SK-N-SH treated with all-trans-retinoic acid at 6 μM for 48 hours (cell line): ENCODE data around the gene SERHL2.
"Not testable (repeated sequence)": the region's sequence is repeated elsewhere in the genome, so short reads cannot be mapped to it uniquely, and the experiment has no call there.

Experiments
- BACH2 ChIP-seq: fragments of 250-450 bp; sonication (Bioruptor Pico); IDR thresholded peaks from 2 replicates; pipeline ENCODE4 v1.9.0; 2021; ENCODE audit warnings: mild to moderate bottlenecking, borderline replicate concordance
- CREB5 ChIP-seq: fragments of 250-450 bp; sonication (Bioruptor Pico); IDR thresholded peaks from 2 replicates; pipeline ENCODE4 v1.5.1; 2020; ENCODE audit warnings: low read depth, mild to moderate bottlenecking, moderate library complexity
- PATZ1 ChIP-seq: fragments of 250-450 bp; sonication (Bioruptor Pico); IDR thresholded peaks from 2 replicates; pipeline ENCODE4 v1.8.0; 2020; ENCODE audit warnings: mild to moderate bottlenecking, moderate library complexity, borderline replicate concordance
- PPARA ChIP-seq: fragments of 250-450 bp; sonication (Bioruptor Pico); IDR thresholded peaks from 2 replicates; pipeline ENCODE4 v1.5.0; 2020; ENCODE audit warnings: mild to moderate bottlenecking, borderline replicate concordance
- TOX ChIP-seq: fragments of 250-450 bp; sonication (Bioruptor Pico); IDR thresholded peaks from 2 replicates; pipeline ENCODE4 v1.8.0; 2021; ENCODE audit warnings: mild to moderate bottlenecking, moderate library complexity, borderline replicate concordance
- TSHZ2 ChIP-seq: fragments of 250-450 bp; sonication (Bioruptor Pico); IDR thresholded peaks from 2 replicates; pipeline ENCODE4 v1.5.0; 2020; ENCODE audit warnings: mild to moderate bottlenecking, moderate library complexity
- ZFP3 ChIP-seq: fragments of 250-450 bp; sonication (Bioruptor Pico); IDR thresholded peaks from 2 replicates; pipeline ENCODE4 v1.5.0; 2020; ENCODE audit warnings: mild to moderate bottlenecking, moderate library complexity
- ZFP30 ChIP-seq: fragments of 450-650 bp; formaldehyde crosslinking; IDR thresholded peaks from 2 replicates; pipeline ENCODE4 v1.5.0; 2022; ENCODE audit warnings: mild to moderate bottlenecking, moderate library complexity

GRCh38 chr22:42552294-42552647 lies 1.5 kb upstream of the SERHL2 start:
- not testable (repeated sequence) for TF ChIP-seq ZFP30 (CRISPR knock-in tag); TSHZ2 (CRISPR knock-in tag); PPARA (CRISPR knock-in tag); CREB5 (CRISPR knock-in tag); BACH2 (CRISPR knock-in tag); PATZ1 (CRISPR knock-in tag); TOX; ZFP3 (CRISPR knock-in tag)
